Activated CD4-positive, alpha-beta T cell treated with anti-CD3 and anti-CD28 coated beads, Interleukin-2, amount 50 U/mL, for 48 hours (primary cell): ENCODE data around the gene ECI2.
"Not testable (repeated sequence)": the region's sequence is repeated elsewhere in the genome, so short reads cannot be mapped to it uniquely, and the experiment has no call there.

Experiments used
- DNase-seq, 2 experiments: peaks; one replicate each; pipeline ENCODE4 v3.0.0-alpha.2; 2020

The ECI2 gene

GRCh38 chr6:4136354-4136831 is 1.0 kb upstream of the ECI2 start:
- DNase-seq, result no peak

GRCh38 chr6:4135665-4136353 is 434 bp upstream of the ECI2 start:
- peak; percentile 94 to 95 for DNase-seq

- DNase-seq, result peak; percentile 23 to 28
Measured at GRCh38 chr6:4133941-4134838, 1.2 kb downstream of the ECI2 start.

- DNase-seq, result no peak
Measured at GRCh38 chr6:4130357-4130987, 4.9 kb downstream of the ECI2 start.

DNA sequence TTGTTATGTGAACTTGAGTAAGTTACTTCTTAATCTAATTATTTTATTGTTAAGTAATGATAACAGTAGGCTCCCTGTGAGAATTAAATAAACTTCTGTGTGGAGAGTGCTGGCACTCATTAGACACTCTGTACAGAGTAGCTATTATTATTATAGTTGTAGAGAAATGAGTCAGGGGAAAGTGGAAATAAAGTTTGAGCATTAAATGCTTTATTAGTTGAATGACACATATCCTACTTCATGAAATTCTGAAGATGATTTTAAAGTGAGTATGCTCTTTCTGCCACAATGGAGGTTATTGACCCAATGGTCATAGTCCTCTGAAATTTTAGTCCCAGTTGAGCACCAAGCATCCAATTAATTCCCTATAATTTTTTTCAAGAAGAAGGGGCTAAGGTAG is 5.9 kb downstream of the ECI2 start:
- DNase-seq, result no peak

GRCh38 chr6:4128748-4129147 is 6.6 kb downstream of the ECI2 start:
- DNase-seq, result no peak

GRCh38 chr6:4128072-4128471 is 7.3 kb downstream of the ECI2 start:
- no peak for DNase-seq

DNA sequence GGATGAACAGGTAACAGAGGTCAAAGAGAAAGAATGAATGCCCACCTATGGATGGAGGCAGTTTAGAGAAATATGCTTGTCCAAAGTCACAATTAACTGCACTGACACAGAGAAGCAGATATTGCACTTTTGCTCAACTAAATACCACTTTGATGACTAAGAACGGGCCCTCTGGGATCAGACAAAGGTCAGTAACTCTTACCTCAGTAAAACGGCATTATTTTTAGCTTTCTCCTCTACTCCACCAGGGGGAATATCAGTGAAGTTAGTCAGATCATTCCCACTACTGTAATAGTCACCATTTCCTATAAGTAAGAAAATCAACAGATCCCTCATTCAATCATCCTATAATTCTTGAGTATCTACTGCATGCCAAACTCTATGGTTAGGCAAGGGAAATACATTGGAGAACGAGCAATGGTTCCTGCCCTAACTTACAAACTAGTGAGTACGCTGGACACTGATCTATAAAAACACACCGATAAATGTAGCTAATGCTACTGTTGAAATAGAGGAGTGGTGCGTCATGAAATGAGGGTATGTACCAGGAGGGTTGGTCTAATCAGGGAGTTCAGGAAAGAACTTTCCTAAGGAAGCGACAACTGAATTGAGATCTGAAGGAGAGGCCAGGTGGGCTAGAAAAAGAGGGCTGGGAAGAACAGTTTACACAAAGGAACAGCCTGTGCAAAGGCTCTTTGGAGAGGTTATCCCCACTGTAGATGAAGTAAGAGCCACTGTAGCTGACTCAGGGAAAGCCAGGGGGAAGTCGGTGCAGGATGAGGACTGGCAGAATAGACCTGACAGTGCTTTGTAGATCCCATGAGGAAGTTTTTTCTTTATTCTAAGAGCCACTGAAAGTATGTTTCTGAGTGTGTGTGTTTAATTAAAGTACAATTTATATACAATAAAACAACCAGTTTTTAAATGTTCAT is 9.2 kb downstream of the ECI2 start:
- DNase-seq, result no peak

GRCh38 chr6:4125500-4125899 is 9.9 kb downstream of the ECI2 start:
- no peak for DNase-seq

DNA sequence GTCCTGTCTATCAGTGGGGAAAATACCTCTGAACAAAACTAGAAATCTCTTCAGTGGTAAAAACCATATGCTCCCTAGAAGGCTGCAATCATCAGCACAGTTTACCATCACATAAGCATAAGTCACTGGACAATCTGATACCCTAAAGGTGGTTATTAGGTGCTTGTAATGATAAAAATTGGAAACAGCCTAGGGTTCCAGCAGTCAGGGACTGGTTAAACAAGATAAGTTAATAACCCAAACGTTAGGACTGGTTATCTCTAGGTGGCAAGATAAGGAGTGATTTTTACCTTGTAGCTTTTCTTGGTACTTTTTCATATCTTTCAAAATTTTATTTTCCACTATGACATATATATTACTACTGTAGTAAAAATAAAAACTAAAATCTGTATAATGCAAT is 11.0 kb downstream of the ECI2 start:
- DNase-seq, result no peak

DNA sequence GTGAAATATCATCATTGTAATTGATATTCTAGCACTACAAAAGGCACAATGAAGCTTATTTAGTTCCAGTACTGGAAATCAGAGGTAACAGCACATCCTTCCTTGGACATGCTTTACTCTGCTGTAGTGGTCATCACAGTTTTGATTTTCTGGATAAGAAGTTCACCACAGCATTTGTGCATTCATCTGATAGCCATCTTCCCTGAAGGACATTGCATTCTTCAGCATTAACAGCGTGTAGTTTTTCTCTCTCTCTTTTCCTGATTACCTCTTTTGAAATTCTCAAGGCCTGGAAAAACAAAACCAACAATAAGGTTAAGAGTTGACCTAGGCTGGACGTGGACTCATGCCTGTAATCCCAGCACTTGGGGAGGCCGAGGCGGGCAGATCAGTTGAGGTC is 19.6 kb downstream of the ECI2 start:
- DNase-seq, result no peak

- no peak for DNase-seq
Measured at GRCh38 chr6:4114123-4114522, 21.3 kb downstream of the ECI2 start.

- no peak for DNase-seq
Measured at GRCh38 chr6:4113649-4114048, 21.7 kb downstream of the ECI2 start.

- DNase-seq, result no peak
Measured at GRCh38 chr6:4112366-4112765, 23.0 kb downstream of the ECI2 start.

GRCh38 chr6:4109363-4109815 is 26.0 kb downstream of the ECI2 start:
- DNase-seq, result not testable (repeated sequence)

DNA sequence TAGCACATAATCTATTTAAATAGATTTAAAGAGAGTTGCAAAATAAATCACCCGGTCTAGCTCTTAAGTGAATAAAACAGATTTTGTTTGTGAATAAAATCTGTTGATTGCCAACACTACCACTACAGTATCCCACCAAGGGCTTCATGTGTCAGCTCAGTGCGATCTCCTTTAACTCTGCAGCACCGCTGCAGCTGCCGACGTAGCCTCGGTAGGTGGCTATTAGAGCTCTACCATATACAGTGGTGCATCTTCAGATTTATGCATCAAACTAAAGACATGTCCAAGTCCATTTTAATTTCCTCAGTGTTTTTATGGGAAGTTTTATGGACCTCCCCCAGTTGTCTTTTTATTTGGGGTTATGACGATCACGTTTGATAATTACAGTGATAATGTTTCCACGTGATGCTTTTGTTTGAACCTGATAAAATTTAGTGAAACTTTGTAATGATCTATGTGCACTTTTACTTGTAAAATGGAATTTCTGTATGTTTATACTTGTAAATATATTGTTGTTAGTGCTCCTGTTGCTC is 26.7 kb downstream of the ECI2 start:
- no peak for DNase-seq

- no peak for DNase-seq
Measured at GRCh38 chr6:4107873-4108272, 27.5 kb downstream of the ECI2 start.

GRCh38 chr6:4105980-4106536 is 29.3 kb downstream of the ECI2 start:
- DNase-seq, result no peak

GRCh38 chr6:4103929-4104328 is 31.4 kb downstream of the ECI2 start:
- DNase-seq, result no peak

DNA sequence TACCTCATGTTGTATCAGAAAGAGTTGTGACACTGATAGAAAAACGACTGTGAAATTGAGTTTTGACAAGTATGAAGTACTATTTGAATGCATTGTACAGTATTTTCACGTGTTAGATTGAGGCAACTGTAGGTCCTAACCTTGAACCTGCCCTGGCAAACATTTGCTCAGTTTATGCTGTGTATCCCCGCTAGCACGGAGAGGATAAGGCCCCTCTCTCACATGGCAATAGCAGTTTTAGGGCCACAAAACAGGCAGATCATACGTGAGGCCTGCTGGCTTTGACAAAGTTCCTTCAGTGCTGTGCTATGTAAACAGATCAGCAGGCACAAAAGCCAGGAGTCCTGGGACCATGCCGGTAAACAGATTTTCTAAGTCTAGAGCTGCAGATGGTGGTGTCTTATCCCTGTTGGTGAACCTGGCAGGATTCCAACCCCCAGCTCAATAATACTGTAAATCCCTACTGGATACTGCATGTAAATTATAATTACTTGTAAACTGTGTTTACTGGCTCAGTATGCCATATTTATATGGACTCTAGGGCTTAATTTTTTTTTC is 32.6 kb downstream of the ECI2 start:
- no peak for DNase-seq

DNA sequence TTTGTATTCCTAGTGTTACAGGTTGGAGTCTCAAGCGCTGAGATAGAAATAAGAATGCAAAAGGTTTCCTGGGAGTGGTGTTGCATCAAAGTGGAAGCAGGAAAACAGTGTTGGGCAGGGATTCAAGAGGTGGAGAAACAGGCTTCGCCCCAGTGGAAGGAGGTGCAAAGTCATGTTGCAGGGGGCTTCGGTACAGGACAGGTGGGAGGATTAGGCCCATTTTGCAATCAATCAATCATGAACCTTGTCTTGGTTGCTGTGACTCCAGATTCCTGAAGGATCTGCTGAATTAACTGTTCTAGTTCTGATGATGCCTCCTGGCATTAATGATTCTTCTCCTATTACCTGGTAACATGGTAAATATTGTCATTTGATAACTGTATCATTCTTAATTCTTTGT is 34.1 kb downstream of the ECI2 start:
- no peak for DNase-seq

- DNase-seq, result no peak
Measured at GRCh38 chr6:4100655-4101054, 34.7 kb downstream of the ECI2 start.
